Measurements from ENCODE around the gene FAHD1.

FAHD1 gene

GRCh38 chr16:1817276-1817589 is 9.8 kb upstream of the FAHD1 start:
- no peak for DNase-seq (ENCODE audit: low spot score)

GRCh38 chr16:1817716-1818115 is 9.3 kb upstream of the FAHD1 start:
- DNase-seq (ENCODE audit: low spot score) = no peak

GRCh38 chr16:1818204-1818872 is 8.7 kb upstream of the FAHD1 start:
- no peak for DNase-seq (ENCODE audit: low spot score)

- DNase-seq (ENCODE audit: low spot score) = no peak
Observed at GRCh38 chr16:1818873-1819525, 8.0 kb upstream of the FAHD1 start.

GRCh38 chr16:1819611-1820010 is 7.4 kb upstream of the FAHD1 start:
- DNase-seq (ENCODE audit: low spot score) = no peak

GRCh38 chr16:1820096-1820945 is 6.7 kb upstream of the FAHD1 start:
- DNase-seq (ENCODE audit: low spot score) = no peak

- DNase-seq (ENCODE audit: low spot score) = no peak
Observed at GRCh38 chr16:1820946-1821290, 6.1 kb upstream of the FAHD1 start.

- DNase-seq (ENCODE audit: low spot score) = no peak
Observed at GRCh38 chr16:1821861-1822611, 5.0 kb upstream of the FAHD1 start.

GRCh38 chr16:1822801-1823200 is 4.2 kb upstream of the FAHD1 start:
- no peak for DNase-seq (ENCODE audit: low spot score)

GRCh38 chr16:1823821-1824220 is 3.2 kb upstream of the FAHD1 start:
- peak; percentile 19 for DNase-seq (ENCODE audit: low spot score)

- no peak for DNase-seq (ENCODE audit: low spot score)
Observed at GRCh38 chr16:1825381-1825863, 1.6 kb upstream of the FAHD1 start.

- DNase-seq (ENCODE audit: low spot score) = no peak
Observed at GRCh38 chr16:1825864-1826690, 929 bp upstream of the FAHD1 start.

GRCh38 chr16:1828645-1829410 is 1.8 kb downstream of the FAHD1 start:
- no peak for DNase-seq (ENCODE audit: low spot score)

GRCh38 chr16:1830213-1830612 is 3.2 kb downstream of the FAHD1 start:
- no peak for DNase-seq (ENCODE audit: low spot score)

GRCh38 chr16:1831186-1832075 is 4.4 kb downstream of the FAHD1 start:
- DNase-seq (ENCODE audit: low spot score) = no peak

GRCh38 chr16:1832838-1833454 is 5.9 kb downstream of the FAHD1 start:
- no peak for DNase-seq (ENCODE audit: low spot score)

GRCh38 chr16:1834096-1834495 is 7.1 kb downstream of the FAHD1 start:
- DNase-seq (ENCODE audit: low spot score) = no peak

GRCh38 chr16:1839554-1839953 is 12.5 kb downstream of the FAHD1 start:
- DNase-seq (ENCODE audit: low spot score) = no peak

GRCh38 chr16:1845985-1846384 is 19.0 kb downstream of the FAHD1 start:
- no peak for DNase-seq (ENCODE audit: low spot score)
